GM12864 (cell line): ENCODE data around the gene ZNF770.

Experiments
- DNase-seq: peaks from one replicate; pipeline ENCODE4 v3.0.0-alpha.2; 2011; ENCODE audit warnings: low read depth
- H3K4me3 ChIP-seq: 2 replicates; pipeline ENCODE4 v1.5.1; 2011; ENCODE audit warnings: mild to moderate bottlenecking, low read depth, low read length, control low read depth
- TF ChIP-seq, protein P1 (sequence below): IDR thresholded peaks from 2 replicates; pipeline ENCODE4 v1.5.1; 2011; ENCODE audit warnings: low read depth, mild to moderate bottlenecking, moderate library complexity, low read length, control low read depth, inconsistent platforms; ENCODE audit errors: missing control alignments

The ZNF770 gene, protein sequence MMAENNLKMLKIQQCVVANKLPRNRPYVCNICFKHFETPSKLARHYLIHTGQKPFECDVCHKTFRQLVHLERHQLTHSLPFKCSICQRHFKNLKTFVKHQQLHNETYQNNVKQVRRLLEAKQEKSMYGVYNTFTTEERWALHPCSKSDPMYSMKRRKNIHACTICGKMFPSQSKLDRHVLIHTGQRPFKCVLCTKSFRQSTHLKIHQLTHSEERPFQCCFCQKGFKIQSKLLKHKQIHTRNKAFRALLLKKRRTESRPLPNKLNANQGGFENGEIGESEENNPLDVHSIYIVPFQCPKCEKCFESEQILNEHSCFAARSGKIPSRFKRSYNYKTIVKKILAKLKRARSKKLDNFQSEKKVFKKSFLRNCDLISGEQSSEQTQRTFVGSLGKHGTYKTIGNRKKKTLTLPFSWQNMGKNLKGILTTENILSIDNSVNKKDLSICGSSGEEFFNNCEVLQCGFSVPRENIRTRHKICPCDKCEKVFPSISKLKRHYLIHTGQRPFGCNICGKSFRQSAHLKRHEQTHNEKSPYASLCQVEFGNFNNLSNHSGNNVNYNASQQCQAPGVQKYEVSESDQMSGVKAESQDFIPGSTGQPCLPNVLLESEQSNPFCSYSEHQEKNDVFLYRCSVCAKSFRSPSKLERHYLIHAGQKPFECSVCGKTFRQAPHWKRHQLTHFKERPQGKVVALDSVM

DNA sequence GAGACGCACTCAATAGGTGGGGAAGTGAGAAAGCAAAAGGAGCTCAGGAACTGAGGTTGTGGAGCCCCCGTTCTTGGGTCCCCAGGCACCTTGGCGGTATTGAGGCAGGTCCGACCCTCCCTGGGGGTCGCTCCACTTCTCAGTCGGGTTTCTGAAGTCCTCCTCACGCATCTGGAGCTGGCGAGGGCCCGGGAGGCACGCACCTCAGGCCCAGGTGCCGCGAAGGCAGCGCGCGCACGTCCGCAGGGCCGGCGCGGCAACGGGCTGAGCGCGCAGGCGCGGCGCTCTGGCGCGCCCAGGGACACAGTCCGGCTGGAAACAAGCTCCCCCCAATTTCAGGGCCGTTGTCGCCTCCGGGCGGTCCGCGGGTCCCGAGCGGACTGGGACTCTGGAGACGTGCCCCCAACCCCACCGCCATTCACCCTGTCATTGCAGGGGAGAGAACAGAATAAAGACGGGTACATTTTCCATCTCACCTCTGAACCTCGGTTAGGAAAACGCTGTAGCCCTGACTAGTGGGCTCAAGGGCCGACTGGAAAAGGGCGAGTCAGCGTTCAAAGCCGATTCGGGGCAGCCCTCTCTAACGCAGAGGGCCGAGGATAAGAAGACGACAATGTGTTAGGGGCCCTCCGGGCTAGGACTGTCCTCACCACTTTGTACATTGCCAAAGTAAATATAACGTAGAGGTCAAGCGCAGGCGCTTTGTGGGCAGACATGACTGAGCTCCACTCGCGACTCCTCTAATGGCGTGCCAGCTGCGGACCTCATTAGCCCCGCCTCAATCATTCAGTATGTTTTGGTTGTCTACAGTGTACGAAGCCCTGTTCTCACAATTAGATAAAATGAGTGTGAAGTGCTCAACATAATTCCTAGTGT, at the start of gene ZNF770:
ZNF770 (minus strand) TSS at position 261 of the 876 bp plus-strand sequence. CDS start 4,853 bp downstream, outside the sequence.
- DNase-seq = no peak
- H3K4me3 ChIP-seq = peak within 1 kb of the TSS; percentile 64
- TF ChIP-seq, protein P1, sequence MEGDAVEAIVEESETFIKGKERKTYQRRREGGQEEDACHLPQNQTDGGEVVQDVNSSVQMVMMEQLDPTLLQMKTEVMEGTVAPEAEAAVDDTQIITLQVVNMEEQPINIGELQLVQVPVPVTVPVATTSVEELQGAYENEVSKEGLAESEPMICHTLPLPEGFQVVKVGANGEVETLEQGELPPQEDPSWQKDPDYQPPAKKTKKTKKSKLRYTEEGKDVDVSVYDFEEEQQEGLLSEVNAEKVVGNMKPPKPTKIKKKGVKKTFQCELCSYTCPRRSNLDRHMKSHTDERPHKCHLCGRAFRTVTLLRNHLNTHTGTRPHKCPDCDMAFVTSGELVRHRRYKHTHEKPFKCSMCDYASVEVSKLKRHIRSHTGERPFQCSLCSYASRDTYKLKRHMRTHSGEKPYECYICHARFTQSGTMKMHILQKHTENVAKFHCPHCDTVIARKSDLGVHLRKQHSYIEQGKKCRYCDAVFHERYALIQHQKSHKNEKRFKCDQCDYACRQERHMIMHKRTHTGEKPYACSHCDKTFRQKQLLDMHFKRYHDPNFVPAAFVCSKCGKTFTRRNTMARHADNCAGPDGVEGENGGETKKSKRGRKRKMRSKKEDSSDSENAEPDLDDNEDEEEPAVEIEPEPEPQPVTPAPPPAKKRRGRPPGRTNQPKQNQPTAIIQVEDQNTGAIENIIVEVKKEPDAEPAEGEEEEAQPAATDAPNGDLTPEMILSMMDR = no peak

DNA sequence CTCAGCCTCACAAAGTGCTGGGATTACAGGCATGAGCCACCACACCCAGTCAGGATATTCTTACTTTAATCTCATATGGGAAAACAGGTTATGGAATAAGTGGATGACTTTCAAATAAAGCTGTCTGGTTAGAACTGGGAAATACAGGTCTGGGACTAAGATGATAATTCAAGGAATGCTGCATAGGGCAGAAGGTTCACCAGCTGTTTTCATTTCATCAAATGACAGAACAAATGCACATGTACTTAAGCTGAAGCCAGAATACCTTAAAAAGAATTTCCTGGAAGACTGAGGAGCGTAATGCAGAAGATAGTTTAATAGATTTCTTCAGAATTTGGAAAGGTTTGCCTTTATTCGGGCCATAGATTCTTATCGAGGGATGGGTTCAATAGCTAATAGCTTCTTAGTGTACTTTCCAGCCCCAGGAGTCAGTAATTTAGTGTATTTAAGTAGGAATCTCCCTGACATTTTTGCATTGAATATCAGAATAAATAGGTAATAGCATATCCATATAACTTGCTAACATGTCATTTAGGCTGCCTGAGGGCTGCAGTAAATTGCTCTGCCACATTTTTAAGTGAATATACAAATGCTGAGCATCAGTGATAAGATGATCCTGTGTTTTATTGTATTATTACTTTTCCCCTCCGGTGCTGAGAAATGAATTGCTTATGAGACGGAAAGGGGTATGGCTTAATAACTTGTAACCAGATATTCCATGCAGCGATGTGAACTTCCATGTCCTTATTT, 40.3 kb upstream of the ZNF770 start:
- TF ChIP-seq, protein P1 = no peak

DNA sequence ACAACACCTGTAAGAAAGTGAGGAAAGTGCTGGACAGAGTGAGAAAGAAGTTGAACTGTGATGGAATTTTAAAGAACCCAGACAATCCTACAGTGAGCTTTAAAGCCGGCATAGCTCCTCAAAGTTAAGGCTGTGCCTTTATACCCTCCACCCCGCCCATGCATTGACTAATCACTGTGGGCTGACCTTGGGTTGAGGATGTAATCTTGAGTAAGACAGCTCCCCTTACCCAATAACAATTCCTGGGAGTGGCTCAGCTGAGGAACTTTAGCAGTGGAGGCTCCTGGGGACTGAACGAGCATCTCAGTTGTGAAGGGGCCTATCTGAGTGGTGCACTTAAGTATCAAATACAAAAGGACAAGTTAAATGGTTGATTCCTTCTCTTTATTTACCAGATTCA, 35.7 kb upstream of the ZNF770 start:
- no peak for DNase-seq
- no peak overlapping the region for H3K4me3 ChIP-seq
- TF ChIP-seq, protein P1 = no peak

More for the DNA sequence above, 40.3 kb upstream of the ZNF770 start:
- DNase-seq = no peak
- no peak overlapping the region for H3K4me3 ChIP-seq

DNA sequence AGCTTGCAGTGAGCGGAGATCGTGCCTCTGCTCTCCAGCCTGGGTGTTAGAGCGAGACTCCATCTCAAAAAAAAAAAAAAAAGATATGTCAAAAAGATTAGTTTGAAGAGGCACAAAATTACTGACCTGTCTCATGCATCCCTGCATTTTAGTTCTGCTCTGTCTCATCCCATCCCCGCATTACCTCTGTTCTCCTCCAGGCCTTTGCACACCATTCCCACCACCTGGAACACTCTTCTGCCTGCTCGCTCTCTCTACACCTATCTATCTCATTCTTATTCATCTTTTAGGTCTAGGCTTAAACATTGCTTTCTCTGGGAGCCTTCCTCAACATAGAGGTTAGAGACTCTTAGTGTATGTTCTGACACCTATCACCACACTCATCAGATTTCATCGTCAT, 32.9 kb upstream of the ZNF770 start:
- TF ChIP-seq, protein P1 = no peak

DNA sequence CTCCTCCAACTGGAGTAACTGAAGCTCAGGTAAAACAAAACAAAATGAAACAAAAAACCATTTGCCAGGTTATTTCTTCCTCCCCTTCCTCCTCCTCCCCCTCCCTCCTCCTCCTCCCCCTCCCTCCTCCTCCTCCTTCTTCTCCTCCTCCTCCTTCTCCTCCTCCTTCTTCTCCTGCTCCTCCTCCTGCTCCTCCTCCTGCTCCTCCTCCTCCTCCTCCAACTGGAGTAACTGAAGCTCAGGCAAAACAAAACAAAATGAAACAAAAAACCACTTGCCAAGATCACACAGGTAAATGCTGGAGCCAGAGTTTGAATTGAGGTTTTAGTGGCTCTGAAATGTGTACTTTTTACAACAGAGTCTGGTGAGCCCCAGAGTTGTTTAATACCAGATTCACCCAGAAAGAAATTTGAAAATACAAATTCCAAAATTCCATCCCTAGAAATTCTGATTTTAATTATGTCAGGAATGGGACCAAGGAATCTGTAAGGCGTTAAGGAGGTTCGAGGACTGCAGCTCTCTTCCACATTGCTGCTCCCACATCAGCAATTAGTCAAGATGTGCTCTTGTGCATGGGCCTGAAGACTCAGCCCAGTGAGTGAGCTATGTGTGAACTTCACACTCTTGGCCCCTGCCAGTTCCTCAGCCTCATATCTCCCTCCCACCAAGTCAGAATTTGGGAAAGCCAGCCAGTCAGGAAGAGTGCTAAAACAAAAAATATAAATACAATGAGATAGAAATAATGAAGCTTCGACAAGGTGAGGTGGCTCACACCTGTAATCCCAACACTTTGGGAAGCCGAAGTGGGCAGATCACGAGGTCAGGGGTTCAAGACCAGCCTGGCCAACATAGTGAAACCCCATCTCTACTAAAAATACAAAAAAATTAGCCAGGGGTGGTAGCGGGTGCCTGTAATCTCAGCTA, 31.6 kb upstream of the ZNF770 start:
- no peak for DNase-seq
- H3K4me3 ChIP-seq = no peak overlapping the region

More for the DNA sequence above, 32.9 kb upstream of the ZNF770 start:
- no peak for DNase-seq
- H3K4me3 ChIP-seq = no peak overlapping the region

More for the DNA sequence above, 31.6 kb upstream of the ZNF770 start:
- TF ChIP-seq, protein P1 = no peak
